CD4-positive, alpha-beta memory T cell (primary cell): ENCODE data around the gene CACNA1C. TPM values are rescaled to one million over a fixed set of nuclear protein-coding genes. Genes with fewer than 3 reads are reported as not detected.

Experiments
- CTCF ChIA-PET: fragments of 350-600 bp; sonication (Branson Sonifier 250); formaldehyde crosslinking; loops from one replicate; lab custom pipeline; 2021; ENCODE audit warnings: inconsistent platforms; ENCODE audit not compliant: partially characterized antibody; lab: Charles Lee
- POLR2A ChIA-PET: fragments of 350-600 bp; sonication (Branson Sonifier 250); formaldehyde crosslinking; loops from one replicate; lab custom pipeline; 2021; ENCODE audit not compliant: partially characterized antibody; lab: Charles Lee
- DNase-seq, 5 donors: peaks; one replicate each; pipeline versions ENCODE4 v3.0.0 to v3.0.0-alpha.2; 2020 to 2022; ENCODE audit warnings: mixed read lengths in 1 of 5
- H3K27ac ChIP-seq: one replicate; pipeline ENCODE4 v1.7.0; 2013; ENCODE audit warnings: low read depth, low read length
- H3K27me3 ChIP-seq: 2 replicates; pipeline ENCODE4 v1.7.0; 2013; ENCODE audit warnings: mild to moderate bottlenecking, low read length, moderate library complexity; ENCODE audit not compliant: insufficient read depth
- H3K36me3 ChIP-seq: 2 replicates; pipeline ENCODE4 v1.7.0; 2013; ENCODE audit warnings: mild to moderate bottlenecking, low read length, moderate library complexity; ENCODE audit not compliant: insufficient read depth
- H3K4me1 ChIP-seq: 2 replicates; pipeline ENCODE4 v1.7.0; 2013; ENCODE audit warnings: mild to moderate bottlenecking, low read length, moderate library complexity; ENCODE audit not compliant: insufficient read depth
- H3K4me3 ChIP-seq, 2 donors: one replicate each; pipeline ENCODE4 v1.7.0; 2013; ENCODE audit warnings: low read length in 2 of 2, mild to moderate bottlenecking in 1 of 2
- H3K9me3 ChIP-seq, 2 donors: one replicate each; pipeline ENCODE4 v1.7.0; 2013; ENCODE audit warnings: low read length in 2 of 2, control low read depth in 1 of 2; ENCODE audit not compliant: control insufficient read depth in 1 of 2
- H3K27ac Mint-ChIP-seq, 7 donors: one replicate each; pipeline ENCODE4 v1.8.0; 2020 to 2021; ENCODE audit warnings: mixed read lengths in 7 of 7, mild to moderate bottlenecking in 6 of 7, inconsistent platforms in 3 of 7, moderate library complexity in 3 of 7
- H3K27me3 Mint-ChIP-seq, 2 donors: one replicate each; pipeline ENCODE4 v1.8.0; 2020 to 2021; ENCODE audit warnings: mixed read lengths in 2 of 2
- H3K36me3 Mint-ChIP-seq, 2 donors: one replicate each; pipeline ENCODE4 v1.8.0; 2020 to 2021; ENCODE audit warnings: mixed read lengths in 2 of 2, inconsistent platforms in 1 of 2, mild to moderate bottlenecking in 1 of 2
- H3K4me1 Mint-ChIP-seq, 4 donors: one replicate each; pipeline ENCODE4 v1.8.0; 2020 to 2021; ENCODE audit warnings: mixed read lengths in 4 of 4, mild to moderate bottlenecking in 1 of 4
- H3K4me3 Mint-ChIP-seq, 8 donors: one replicate each; pipeline ENCODE4 v1.8.0; 2020 to 2021; ENCODE audit warnings: mixed read lengths in 8 of 8, mild to moderate bottlenecking in 7 of 8, moderate library complexity in 6 of 8, inconsistent platforms in 3 of 8
- H3K9me3 Mint-ChIP-seq, 8 donors: one replicate each; pipeline ENCODE4 v1.8.0; 2020 to 2021; ENCODE audit warnings: mixed read lengths in 8 of 8, mild to moderate bottlenecking in 5 of 8, inconsistent platforms in 3 of 8, moderate library complexity in 1 of 8
- intact Hi-C: fragments of 100-400 bp; cut with micrococcal nuclease; formaldehyde crosslinking; loops from one replicate; pipeline ENCODE4 v1.15.1; 2023
- polyA plus RNA-seq, 2 donors: library from polyadenylated mRNA; unstranded; fragments of 300-500 nt; fragmentation: Illumina TruSeq; gene quantifications; one replicate each; pipeline ENCODE4 v1.2.3, GENCODE V29; 2021
- total RNA-seq, 2 experiments: library from RNA; stranded (reverse); gene quantifications; one replicate each; pipeline ENCODE4 v1.2.3, GENCODE V29; 2021

CACNA1C gene
- total and polyA plus RNA-seq, 4 experiments from 2014 or later, result 0.05 to 0.21 (median 0.07) TPM

DNA sequence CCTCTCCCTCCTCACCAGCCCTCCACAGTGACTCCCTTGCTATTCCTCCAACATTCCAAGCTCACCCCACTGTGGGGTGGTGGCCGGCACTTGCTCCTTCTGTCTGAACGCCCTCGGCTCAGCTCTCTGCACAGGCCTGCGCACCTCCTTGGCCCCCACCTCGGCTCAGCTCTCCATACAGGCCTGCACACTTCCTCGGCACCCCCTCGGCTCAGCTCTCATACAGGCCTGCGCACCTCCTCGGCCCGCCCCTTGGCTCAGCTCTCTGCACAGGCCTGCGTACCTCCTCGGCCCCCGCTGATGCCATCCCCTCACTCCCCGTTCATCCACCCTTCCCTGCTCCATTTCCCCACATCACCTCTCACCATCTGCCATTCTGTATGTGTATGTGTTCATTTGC, 409.3 kb downstream of the CACNA1C start:
- H3K4me3 Mint-ChIP-seq, result no peak overlapping the region
- DNase-seq, result no peak
- intact Hi-C loops, result no loop called here
- no peaks in the 10 kb centered on the region for H3K36me3 Mint-ChIP-seq
- H3K9me3 Mint-ChIP-seq, result no peaks in the 10 kb centered on the region
- no peak overlapping the region for H3K27ac Mint-ChIP-seq
- peaks cover 0 to 4% (median 0%) of the 10 kb centered on the region in 4 donors for H3K4me1 Mint-ChIP-seq
- ChIA-PET POLR2A (no interaction called here), CTCF (no interaction called here)
- no peaks in the 10 kb centered on the region for H3K36me3 ChIP-seq
- no peaks in the 10 kb centered on the region for H3K4me1 ChIP-seq
- H3K9me3 ChIP-seq, result no peaks in the 10 kb centered on the region
- H3K27me3 Mint-ChIP-seq, result no peaks in the 10 kb centered on the region
- H3K27ac ChIP-seq, result no peak overlapping the region
- H3K4me3 ChIP-seq, result no peak overlapping the region
- no peaks in the 10 kb centered on the region for H3K27me3 ChIP-seq

DNA sequence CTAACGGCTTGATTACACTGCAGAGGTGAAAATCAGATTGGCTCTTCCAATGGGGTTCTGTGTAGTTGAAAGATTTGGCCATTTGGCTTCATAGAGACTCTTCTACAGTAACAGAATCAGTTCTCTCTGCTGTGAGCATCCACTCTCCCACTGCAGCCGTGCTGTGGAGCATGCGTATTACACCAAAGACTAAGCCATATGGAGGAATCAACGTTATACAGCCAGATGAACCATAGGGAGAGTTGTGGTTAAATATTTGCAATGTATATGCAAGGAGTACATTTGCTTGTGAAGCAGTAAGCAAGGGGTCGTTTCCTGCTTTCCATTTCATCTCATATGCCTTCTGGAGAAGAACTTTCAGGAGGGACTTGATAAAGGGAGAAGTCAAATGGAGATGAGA, 410.9 kb downstream of the CACNA1C start:
- H3K27ac ChIP-seq, result no peak overlapping the region
- ChIA-PET POLR2A (no interaction called here), CTCF (no interaction called here)
- no peaks in the 10 kb centered on the region for H3K9me3 ChIP-seq
- H3K27ac Mint-ChIP-seq, result no peak overlapping the region
- H3K27me3 ChIP-seq, result no peaks in the 10 kb centered on the region
- peaks cover 0 to 4% (median 0%) of the 10 kb centered on the region in 4 donors for H3K4me1 Mint-ChIP-seq
- no peak overlapping the region for H3K4me3 ChIP-seq
- H3K4me3 Mint-ChIP-seq, result no peak overlapping the region
- no peaks in the 10 kb centered on the region for H3K9me3 Mint-ChIP-seq
- no peaks in the 10 kb centered on the region for H3K36me3 ChIP-seq
- no peaks in the 10 kb centered on the region for H3K27me3 Mint-ChIP-seq
- intact Hi-C loops, result no loop called here
- H3K36me3 Mint-ChIP-seq, result no peaks in the 10 kb centered on the region
- DNase-seq, result no peak
- no peaks in the 10 kb centered on the region for H3K4me1 ChIP-seq

DNA sequence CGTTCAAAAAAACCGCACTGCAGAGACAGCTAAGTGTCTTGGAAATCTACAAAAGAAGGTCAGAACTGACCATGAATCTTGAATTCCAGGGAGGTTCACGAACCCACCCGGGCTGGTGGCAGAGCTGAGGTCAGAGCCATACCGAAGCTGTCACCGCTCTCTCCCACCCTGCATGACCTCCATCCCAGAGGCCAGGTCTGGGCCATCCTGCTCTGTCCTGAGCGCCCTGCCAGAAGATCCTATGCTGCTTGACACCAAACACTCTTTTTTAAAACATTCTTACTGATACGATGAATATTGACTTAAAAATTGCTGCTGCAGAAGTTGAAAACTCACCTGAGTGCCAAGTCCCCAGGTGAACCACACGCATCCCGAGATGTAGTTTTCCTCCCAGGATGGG, 412.9 kb downstream of the CACNA1C start:
- H3K27ac ChIP-seq, result no peak overlapping the region
- DNase-seq, result no peak
- H3K36me3 ChIP-seq, result no peaks in the 10 kb centered on the region
- H3K4me1 Mint-ChIP-seq, result peaks cover 0 to 1% (median 0%) of the 10 kb centered on the region in 4 donors
- intact Hi-C loops, result no loop called here
- no peaks in the 10 kb centered on the region for H3K9me3 Mint-ChIP-seq
- no peaks in the 10 kb centered on the region for H3K4me1 ChIP-seq
- no peak overlapping the region for H3K4me3 Mint-ChIP-seq
- no peaks in the 10 kb centered on the region for H3K9me3 ChIP-seq
- CTCF ChIA-PET, result no interaction called here
- no peak overlapping the region for H3K4me3 ChIP-seq
- no peaks in the 10 kb centered on the region for H3K36me3 Mint-ChIP-seq
- peaks cover 0 to 2% of the 10 kb centered on the region in 2 donors for H3K27me3 Mint-ChIP-seq
- POLR2A ChIA-PET, result no interaction called here
- H3K27me3 ChIP-seq, result no peaks in the 10 kb centered on the region
- H3K27ac Mint-ChIP-seq, result no peak overlapping the region

DNA sequence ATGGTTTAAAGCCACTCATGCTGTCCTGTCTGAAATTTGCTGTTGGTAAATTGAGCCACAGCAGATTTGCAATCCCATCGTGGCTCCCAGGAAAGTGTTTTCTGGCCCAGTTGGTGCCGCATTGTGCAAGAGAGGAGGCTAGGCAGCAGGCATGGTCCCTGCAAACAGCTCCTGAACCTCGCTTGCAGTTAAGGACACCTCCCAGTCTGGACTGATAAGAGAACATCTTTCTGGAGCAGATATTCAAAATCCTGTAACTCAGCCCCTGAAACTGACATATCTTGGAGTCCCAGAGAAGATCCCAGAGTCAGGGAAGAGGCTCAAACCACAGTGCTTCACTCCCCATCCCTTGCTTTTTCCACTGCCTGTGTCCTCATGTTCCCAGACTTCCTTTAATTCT, 413.4 kb downstream of the CACNA1C start:
- Histone ChIP-seq H3K27me3 (no peaks in the 10 kb centered on the region), H3K27ac (no peak overlapping the region), H3K4me3 (no peak overlapping the region), H3K9me3 (no peaks in the 10 kb centered on the region), H3K4me1 (no peaks in the 10 kb centered on the region), H3K36me3 (no peaks in the 10 kb centered on the region)
- Mint-ChIP-seq H3K9me3 (no peaks in the 10 kb centered on the region), H3K27ac (no peak overlapping the region), H3K4me1 (peaks cover 0 to 1% (median 0%) of the 10 kb centered on the region in 4 donors), H3K36me3 (no peaks in the 10 kb centered on the region), H3K27me3 (peaks cover 0 to 2% of the 10 kb centered on the region in 2 donors), H3K4me3 (no peak overlapping the region)
- DNase-seq, result no peak
- intact Hi-C loops, result no loop called here
- POLR2A ChIA-PET, result no interaction called here
- CTCF ChIA-PET, result no interaction called here

DNA sequence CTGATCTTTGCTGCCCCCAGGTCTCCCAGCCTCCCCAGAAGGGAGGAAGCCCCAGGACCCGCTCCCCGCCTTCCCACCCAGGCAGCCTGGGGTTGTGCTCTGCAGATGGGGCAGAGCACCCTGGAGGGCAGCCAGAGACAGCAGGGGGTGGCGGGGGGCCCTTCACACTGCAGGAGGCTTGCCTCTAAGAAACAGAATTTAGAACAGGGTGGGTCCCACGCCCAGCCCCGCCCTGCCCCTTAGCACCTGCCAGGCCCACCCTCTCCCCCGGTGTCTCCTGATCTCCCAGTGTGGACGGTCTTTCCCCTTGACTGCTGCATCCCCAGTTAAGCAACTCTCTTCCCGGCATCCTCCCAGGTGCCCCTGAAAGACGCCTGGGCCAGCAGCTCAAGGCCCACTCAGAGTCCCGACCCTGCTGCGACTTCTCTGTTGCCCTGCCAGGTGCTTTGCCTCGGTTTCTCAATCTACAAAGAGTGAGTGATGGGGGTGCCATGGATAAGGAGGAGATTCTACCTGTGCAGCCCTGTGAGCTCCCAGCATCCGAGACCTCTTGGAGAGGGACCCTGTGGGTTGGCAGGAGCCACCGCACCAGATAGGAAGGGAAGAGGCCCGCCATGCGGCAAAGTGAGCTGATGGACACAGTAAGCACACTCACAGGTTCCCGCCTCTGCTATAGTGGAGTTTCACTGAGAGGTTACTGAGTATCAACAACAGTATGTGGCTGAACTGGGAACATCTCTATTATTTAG, 414.8 kb downstream of the CACNA1C start:
- Histone ChIP-seq H3K9me3 (no peaks in the 10 kb centered on the region), H3K27me3 (no peaks in the 10 kb centered on the region), H3K27ac (no peak overlapping the region), H3K4me3 (no peak overlapping the region), H3K4me1 (no peaks in the 10 kb centered on the region), H3K36me3 (no peaks in the 10 kb centered on the region)
- CTCF ChIA-PET, result no interaction called here
- peaks cover 0 to 3% (median 0%) of the 10 kb centered on the region in 8 donors for H3K9me3 Mint-ChIP-seq
- H3K27me3 Mint-ChIP-seq, result peaks cover 0 to 5% of the 10 kb centered on the region in 2 donors
- POLR2A ChIA-PET, result no interaction called here
- no peaks in the 10 kb centered on the region for H3K36me3 Mint-ChIP-seq
- H3K27ac Mint-ChIP-seq, result no peak overlapping the region
- no peak overlapping the region for H3K4me3 Mint-ChIP-seq
- intact Hi-C loops, result no loop called here
- DNase-seq, result no peak
- H3K4me1 Mint-ChIP-seq, result peaks cover 0 to 1% (median 0%) of the 10 kb centered on the region in 4 donors

DNA sequence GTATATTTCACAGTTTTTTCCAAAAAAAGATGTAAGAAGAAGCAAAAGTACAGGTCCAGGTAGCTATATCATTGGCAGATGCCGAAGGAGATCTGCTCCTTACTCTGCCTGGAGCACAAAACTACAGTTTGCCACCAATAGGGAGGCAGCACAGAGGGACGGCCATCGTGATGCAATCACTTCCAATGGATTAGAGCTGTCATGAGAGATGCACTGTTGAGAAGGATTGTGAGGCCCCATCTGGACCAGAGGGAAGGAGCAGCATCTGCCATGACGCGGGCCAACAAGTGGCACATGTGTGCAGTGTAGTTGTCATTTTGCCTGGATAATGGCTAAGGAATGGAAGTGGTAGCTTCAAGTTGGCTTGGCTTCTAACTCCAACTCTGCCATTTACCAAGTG, 423.2 kb downstream of the CACNA1C start:
- Histone ChIP-seq H3K9me3 (no peaks in the 10 kb centered on the region), H3K36me3 (no peaks in the 10 kb centered on the region), H3K27ac (no peak overlapping the region), H3K4me3 (no peak overlapping the region), H3K27me3 (no peaks in the 10 kb centered on the region), H3K4me1 (no peaks in the 10 kb centered on the region)
- peaks cover 0 to 3% (median 0%) of the 10 kb centered on the region in 8 donors for H3K9me3 Mint-ChIP-seq
- ChIA-PET POLR2A (no interaction called here), CTCF (no interaction called here)
- intact Hi-C loops, result no loop called here
- H3K36me3 Mint-ChIP-seq, result no peaks in the 10 kb centered on the region
- DNase-seq, result no peak
- H3K27me3 Mint-ChIP-seq, result peaks cover 6 to 10% of the 10 kb centered on the region in 2 donors
- no peak overlapping the region for H3K27ac Mint-ChIP-seq
- no peaks in the 10 kb centered on the region for H3K4me1 Mint-ChIP-seq
- H3K4me3 Mint-ChIP-seq, result no peak overlapping the region

DNA sequence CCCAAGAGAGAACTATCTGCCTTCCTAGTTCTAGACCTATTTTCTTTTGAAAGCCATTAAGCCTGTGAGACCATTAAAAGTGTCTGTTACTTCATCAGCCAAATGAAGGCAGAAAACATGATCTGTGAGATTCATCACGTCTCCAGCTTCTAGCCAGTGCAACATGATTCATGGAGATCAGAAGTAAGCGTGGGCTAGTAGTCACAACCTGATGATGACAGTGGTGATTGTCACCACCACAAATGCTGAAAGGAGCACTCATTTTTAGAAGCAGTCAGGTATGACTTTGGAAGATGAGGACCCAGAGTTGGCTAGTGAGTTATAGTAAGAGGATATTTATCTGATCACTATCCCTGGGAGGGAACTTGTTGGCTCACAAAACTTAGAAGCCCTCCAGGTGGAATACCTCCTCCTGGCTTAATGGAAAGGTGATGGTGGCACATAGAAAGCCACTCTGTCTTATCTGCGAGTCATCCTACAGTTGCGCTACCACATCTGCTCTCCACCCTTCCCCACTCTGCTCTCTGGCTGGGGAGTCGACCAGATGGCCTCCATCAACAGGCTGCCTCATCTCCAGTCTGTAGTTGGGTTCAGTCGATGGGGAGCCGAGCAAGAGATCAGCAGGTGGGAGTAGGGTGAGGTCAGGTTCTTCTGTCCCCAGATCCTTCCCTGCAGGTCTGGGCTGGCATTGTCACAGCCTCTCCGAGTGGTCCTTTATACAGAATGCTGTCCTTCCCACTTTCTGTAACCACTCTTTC, 424.4 kb downstream of the CACNA1C start:
- ChIA-PET POLR2A (no interaction called here), CTCF (no interaction called here)
- peaks cover 6 to 12% of the 10 kb centered on the region in 2 donors for H3K27me3 Mint-ChIP-seq
- Histone ChIP-seq H3K4me3 (no peak overlapping the region), H3K4me1 (no peaks in the 10 kb centered on the region), H3K27ac (no peak overlapping the region), H3K36me3 (no peaks in the 10 kb centered on the region), H3K27me3 (no peaks in the 10 kb centered on the region), H3K9me3 (no peaks in the 10 kb centered on the region)
- no peak overlapping the region for H3K4me3 Mint-ChIP-seq
- H3K36me3 Mint-ChIP-seq, result no peaks in the 10 kb centered on the region
- H3K27ac Mint-ChIP-seq, result no peak overlapping the region
- DNase-seq, result no peak
- H3K4me1 Mint-ChIP-seq, result no peaks in the 10 kb centered on the region
- intact Hi-C loops, result no loop called here
- H3K9me3 Mint-ChIP-seq, result peaks cover 0 to under 1% (median 0%) of the 10 kb centered on the region in 8 donors
